ENCODE results near the gene NUPR2.
"Not testable (repeated sequence)": the region's sequence is repeated elsewhere in the genome, so short reads cannot be mapped to it uniquely, and the experiment has no call there.

The NUPR2 gene

DNA sequence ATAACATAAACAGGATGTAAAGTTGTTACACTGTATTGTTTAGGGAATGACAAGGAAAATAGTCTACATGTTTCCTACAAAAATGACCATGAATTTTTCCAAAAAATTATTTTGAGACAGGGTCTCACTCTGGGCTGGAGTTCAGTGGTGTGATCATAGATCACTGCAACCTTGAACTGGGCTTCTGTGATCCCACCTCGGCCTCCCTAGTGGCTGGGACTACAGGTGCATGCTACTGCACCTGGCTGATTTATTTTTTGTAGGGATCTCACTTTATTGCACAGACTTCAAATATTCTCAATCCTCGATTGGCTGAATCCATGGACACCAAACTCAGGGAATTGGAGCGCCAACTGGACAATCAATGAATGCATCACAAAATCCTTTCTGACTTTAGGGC, 16.6 kb downstream of the NUPR2 start:
- H3K9me3 ChIP-seq, result no peaks in the 10 kb centered on the region
- H3K4me1 ChIP-seq (ENCODE audit: control insufficient read depth in 1 of 2, insufficient read depth in 1 of 2, low read depth in 1 of 2, low read length in 1 of 2), result no peaks in the 10 kb centered on the region
- H3K36me3 ChIP-seq, result peaks cover 64% of the 10 kb centered on the region
- no peak overlapping the region for H3K4me3 ChIP-seq (ENCODE audit: low read depth in 1 of 2, low read length in 1 of 2)
- H3K27me3 ChIP-seq, result no peaks in the 10 kb centered on the region
- no peak overlapping the region for H3K27ac ChIP-seq
- TF ChIP-seq, protein P1, sequence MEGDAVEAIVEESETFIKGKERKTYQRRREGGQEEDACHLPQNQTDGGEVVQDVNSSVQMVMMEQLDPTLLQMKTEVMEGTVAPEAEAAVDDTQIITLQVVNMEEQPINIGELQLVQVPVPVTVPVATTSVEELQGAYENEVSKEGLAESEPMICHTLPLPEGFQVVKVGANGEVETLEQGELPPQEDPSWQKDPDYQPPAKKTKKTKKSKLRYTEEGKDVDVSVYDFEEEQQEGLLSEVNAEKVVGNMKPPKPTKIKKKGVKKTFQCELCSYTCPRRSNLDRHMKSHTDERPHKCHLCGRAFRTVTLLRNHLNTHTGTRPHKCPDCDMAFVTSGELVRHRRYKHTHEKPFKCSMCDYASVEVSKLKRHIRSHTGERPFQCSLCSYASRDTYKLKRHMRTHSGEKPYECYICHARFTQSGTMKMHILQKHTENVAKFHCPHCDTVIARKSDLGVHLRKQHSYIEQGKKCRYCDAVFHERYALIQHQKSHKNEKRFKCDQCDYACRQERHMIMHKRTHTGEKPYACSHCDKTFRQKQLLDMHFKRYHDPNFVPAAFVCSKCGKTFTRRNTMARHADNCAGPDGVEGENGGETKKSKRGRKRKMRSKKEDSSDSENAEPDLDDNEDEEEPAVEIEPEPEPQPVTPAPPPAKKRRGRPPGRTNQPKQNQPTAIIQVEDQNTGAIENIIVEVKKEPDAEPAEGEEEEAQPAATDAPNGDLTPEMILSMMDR (IDR thresholded peaks at IDR 0.05), result no peak

DNA sequence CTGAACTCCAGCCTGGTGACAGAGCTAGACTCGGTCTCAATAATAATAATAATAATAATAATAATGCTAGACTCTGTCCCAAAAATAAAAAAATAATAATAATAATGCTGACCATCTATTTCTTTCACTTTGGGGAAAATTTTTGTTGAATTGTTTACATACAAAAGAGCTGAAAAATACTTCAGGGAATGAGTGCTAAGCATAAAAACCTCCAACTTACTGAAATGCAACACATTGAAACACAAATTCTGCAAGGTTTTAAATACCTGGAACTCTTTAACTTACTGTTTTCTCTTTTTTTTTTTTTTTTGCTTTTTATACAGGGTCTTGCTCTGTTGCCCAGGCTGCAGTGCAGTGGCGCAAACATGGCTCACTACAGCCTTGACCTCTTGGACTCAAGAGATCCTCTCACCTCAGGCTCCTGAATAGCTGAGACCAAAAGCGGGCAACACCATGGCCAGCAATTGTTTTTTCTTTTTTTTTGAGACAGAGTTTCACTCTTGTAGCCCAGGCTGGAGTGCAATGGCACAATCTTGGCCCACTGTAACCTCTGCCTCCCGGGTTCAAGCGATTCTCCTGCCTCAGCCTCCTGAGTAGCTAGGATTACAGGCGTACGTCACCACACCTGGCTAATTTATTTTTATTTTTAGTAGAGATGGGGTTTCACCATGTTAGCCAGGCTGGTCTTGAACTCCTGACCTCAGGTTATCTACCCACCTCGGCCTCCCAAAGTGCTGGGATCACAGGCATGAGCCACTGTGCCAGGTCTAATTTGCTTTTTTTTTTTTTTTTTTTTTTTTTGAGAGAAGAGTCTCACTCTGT, 17.8 kb downstream of the NUPR2 start:
- not testable (repeated sequence) for H3K27me3 ChIP-seq; H3K4me3 ChIP-seq (ENCODE audit: low read depth in 1 of 2, low read length in 1 of 2); H3K27ac ChIP-seq; H3K4me1 ChIP-seq (ENCODE audit: control insufficient read depth in 1 of 2, insufficient read depth in 1 of 2, low read depth in 1 of 2, low read length in 1 of 2); H3K9me3 ChIP-seq
- peaks cover 54% of the 10 kb centered on the region for H3K36me3 ChIP-seq

DNA sequence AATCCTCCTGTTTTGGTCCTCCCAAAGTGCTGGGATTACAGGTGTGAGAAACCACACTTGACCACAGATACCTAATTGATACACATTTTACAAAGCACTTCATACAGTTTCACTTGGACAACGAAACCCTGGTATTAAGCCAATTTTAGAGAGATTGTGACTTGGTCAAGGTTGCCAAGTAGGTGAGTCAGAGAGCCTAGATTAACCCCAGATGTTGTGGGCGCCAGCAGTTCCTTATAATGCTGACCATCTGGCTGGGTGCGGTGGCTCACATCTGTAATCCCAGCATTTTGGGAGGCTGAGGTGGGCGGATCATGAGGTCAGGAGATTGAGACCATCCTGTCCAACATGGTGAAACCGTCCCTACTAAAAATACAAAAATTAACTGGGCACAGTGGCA, 18.5 kb downstream of the NUPR2 start:
- peaks cover 47% of the 10 kb centered on the region for H3K36me3 ChIP-seq
- H3K27me3 ChIP-seq, result no peaks in the 10 kb centered on the region
- no peaks in the 10 kb centered on the region for H3K4me1 ChIP-seq (ENCODE audit: control insufficient read depth in 1 of 2, insufficient read depth in 1 of 2, low read depth in 1 of 2, low read length in 1 of 2)
- TF ChIP-seq, protein P1 (IDR thresholded peaks at IDR 0.05), result no peak
- no peak overlapping the region for H3K4me3 ChIP-seq (ENCODE audit: low read depth in 1 of 2, low read length in 1 of 2)
- H3K9me3 ChIP-seq, result no peaks in the 10 kb centered on the region
- H3K27ac ChIP-seq, result no peak overlapping the region

DNA sequence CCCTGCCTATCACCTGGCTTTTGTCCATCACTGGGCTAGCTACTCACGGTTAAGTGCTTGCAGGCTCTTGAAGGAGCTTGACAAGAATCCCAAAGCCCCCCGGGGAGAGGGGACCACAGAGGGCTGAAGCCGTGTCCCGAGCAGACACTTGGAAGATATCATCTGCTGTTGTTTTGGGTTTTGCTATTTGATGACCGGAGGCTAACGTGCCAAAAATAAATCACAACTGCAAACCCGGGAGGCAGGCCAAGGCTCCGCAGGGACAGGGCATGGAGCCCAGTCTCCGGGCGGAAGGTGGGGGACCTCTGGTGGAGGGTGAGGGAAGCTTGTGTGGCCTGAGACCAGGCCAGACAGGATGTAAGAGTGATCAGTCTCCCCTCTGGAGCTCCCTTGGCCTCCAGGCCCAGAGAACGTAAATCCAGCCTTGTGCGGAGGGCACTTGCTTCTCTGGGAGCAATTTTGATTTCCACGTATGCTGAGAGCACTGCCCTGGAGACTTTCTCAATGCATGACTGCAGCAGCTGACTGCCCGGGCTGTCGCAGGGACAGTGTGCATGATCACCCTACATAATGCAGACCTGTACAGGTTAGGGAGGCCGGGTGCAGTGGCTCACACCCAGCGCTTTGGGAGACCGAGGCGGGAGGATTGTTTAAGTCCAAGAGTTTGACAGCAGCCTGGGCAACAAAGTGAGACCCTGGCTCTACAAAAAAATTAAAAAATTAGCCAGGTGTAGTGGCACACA, 23.3 kb downstream of the NUPR2 start, which contains the start of gene PHKG1:
TSS of gene PHKG1 (minus strand) at position 164 of the 743 bp plus-strand sequence. CDS start 4,011 bp downstream, outside the sequence.
- H3K4me3 ChIP-seq (ENCODE audit: low read depth in 1 of 2, low read length in 1 of 2), result no peak within 1 kb of the TSS
- no peaks in the 10 kb centered on the region for H3K4me1 ChIP-seq (ENCODE audit: control insufficient read depth in 1 of 2, insufficient read depth in 1 of 2, low read depth in 1 of 2, low read length in 1 of 2)
- H3K36me3 ChIP-seq, result peaks cover 9% of the 10 kb centered on the region
- H3K27ac ChIP-seq, result no peak within 1 kb of the TSS
- no peaks in the 10 kb centered on the region for H3K27me3 ChIP-seq
- TF ChIP-seq, protein P1 (IDR thresholded peaks at IDR 0.05), result no peak
- H3K9me3 ChIP-seq, result no peaks in the 10 kb centered on the region

DNA sequence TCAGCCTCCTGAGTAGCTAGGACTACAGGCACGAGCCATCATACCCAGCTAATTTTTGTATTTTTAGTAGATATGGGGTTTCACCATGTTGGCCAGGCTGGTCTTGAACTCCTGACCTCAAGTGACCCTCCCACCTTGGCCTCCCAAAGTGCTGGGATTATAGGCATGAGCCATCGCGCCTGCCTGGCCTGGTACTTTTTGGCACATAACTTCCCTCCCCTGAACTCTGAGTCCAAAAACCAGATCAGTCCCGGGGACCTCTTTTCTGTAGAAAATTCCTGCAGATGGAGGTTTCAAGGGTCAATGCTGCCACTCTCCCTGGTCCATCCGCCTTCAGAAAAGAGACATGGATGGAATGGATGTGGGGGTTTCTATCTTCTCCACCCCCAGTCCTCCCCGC, 23.8 kb downstream of the NUPR2 start:
- H3K9me3 ChIP-seq; H3K27ac ChIP-seq; H3K4me1 ChIP-seq (ENCODE audit: control insufficient read depth in 1 of 2, insufficient read depth in 1 of 2, low read depth in 1 of 2, low read length in 1 of 2); H3K4me3 ChIP-seq (ENCODE audit: low read depth in 1 of 2, low read length in 1 of 2); H3K27me3 ChIP-seq; H3K36me3 ChIP-seq: not testable (repeated sequence)

DNA sequence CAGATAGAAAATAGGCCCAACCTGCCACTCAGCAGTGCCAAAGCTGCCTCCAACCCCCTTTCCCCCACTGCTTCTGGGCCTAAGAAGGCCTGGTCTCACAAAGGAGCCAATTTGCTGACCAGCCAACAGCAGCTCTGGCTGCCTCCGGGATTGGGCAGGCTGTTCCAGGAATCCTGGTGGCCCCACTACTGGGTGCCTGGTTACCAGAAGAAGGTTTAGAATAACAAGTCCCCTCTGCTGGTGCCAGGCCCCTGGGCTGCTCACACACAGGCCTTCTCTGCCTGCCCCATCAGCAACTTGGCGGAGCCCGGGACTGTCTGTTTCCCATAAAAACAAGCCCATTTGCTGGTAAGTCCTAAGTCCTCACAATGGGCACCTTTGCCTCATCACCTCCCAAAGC, 24.6 kb downstream of the NUPR2 start:
- H3K27ac ChIP-seq, result no peak overlapping the region
- H3K4me3 ChIP-seq (ENCODE audit: low read depth in 1 of 2, low read length in 1 of 2), result no peak overlapping the region
- H3K4me1 ChIP-seq (ENCODE audit: control insufficient read depth in 1 of 2, insufficient read depth in 1 of 2, low read depth in 1 of 2, low read length in 1 of 2), result no peaks in the 10 kb centered on the region
- no peaks in the 10 kb centered on the region for H3K36me3 ChIP-seq
- TF ChIP-seq, protein P1 (IDR thresholded peaks at IDR 0.05), result no peak
- no peaks in the 10 kb centered on the region for H3K27me3 ChIP-seq
- no peaks in the 10 kb centered on the region for H3K9me3 ChIP-seq
